Measurements from ENCODE around the gene ASGR2. TPM values are rescaled to one million over a fixed set of nuclear protein-coding genes. Genes with fewer than 3 reads are reported as not detected.

Gene ASGR2
- polyA plus RNA-seq, 3 donors: 53.3 to 148 (median 78.3) TPM

DNA sequence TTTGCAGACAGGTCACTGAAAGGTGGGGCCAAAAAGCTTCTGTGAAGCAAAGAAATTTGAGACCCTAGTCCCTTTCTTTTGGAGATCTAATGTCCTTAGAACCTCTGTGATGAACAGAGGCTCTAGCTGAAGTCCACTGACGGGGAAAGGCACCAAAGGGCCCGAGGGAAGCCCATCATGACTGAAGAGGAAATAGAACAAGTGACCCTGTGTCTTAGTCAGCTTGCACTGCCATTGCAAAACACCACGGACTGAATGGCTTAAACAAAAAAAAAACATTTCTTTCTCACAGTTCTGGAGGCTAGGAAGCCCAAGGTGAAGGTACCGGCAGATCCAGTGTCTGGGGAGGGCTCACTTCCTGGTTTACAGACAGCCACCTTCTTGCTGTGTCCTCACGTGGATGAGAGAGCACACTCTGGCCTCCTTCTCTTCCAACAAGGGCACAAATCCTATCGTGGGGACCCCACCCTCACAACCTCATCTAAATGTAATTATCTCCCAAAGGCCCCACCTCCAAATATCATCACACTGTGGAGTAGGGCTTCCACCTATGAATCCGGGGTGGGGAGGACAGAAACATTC lies 24.3 kb upstream of the ASGR2 start:
- intact Hi-C loops (cut with micrococcal nuclease): loop anchor here in 1 of 2 donors (5.0 kb wide), 1 partner anchor 33 kb away; no protein-coding TSS in a partner anchor
- WGBS (ENCODE audit: insufficient coverage): 6% methylated on average over 4 of the region's 7 CpGs

DNA sequence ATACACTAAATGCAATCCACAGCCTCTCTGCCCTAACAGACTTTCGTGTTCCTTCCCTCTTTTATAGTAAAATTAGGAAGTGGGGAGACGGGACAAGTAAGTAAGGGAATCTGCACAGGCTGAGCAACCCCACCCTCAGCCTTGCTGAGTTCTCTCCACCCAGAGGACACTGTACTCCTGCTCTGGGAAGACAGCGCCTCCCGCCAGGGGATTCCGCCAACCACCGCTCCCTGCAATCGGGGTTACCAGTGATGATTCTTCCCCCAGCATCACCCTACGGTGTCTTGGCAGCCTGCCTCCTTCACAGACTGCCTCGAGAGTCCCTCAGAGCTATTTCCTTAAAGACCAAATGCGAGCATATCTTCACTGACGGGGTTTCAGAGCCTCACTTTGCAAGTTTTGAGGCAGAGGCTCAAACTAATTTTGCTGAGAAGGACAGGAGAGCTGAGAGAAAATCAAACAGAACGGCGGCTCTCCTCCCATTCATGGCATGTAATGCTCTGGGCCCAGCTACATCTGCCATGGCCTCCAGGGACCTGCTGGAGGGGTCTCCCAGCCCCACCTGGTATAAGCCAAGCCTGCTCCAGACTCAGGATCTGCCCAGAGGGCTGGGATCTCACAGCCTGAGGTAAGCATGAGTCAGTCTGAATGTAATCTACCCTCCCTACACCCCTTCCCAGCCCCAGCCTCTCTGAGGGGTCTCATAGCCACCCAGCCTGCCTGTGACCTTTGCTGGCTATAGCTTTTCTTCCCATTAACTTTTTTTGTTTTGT lies 22.7 kb upstream of the ASGR2 start:
- DNase-seq: peak in 2 of 3 donors; percentile 63 to 67
- peaks cover 75 to 87% of the 10 kb centered on the region in 2 donors for H3K4me1 ChIP-seq (ENCODE audit: control insufficient read depth in 1 of 2, insufficient read depth in 2 of 2, low read length in 2 of 2)
- peak overlapping the region; percentile 96 to 100 (median 97) for H3K27ac Mint-ChIP-seq
- peaks cover 34% of the 10 kb centered on the region for H4K20me1 ChIP-seq (ENCODE audit: insufficient read depth, low read length)
- H3K27ac ChIP-seq (ENCODE audit: low read depth in 1 of 2, low read length in 2 of 2): peak overlapping the region; percentile 89 to 100
- peaks cover 23 to 24% of the 10 kb centered on the region in 2 donors for H3K36me3 ChIP-seq (replicated peaks in 1 of 2; ENCODE audit: control insufficient read depth in 1 of 2, insufficient read depth in 2 of 2, low read length in 2 of 2)
- H3K4me2 ChIP-seq (replicated peaks; ENCODE audit: extremely low read depth, low read length, poor library complexity, severe bottlenecking): peak overlapping the region; percentile 81
- H3K4me3 Mint-ChIP-seq: peak overlapping the region; percentile 82 to 94
- no peaks in the 10 kb centered on the region for H3K27me3 ChIP-seq (ENCODE audit: control insufficient read depth in 2 of 2, insufficient read depth in 2 of 2, low read length in 2 of 2)
- H2AFZ ChIP-seq (ENCODE audit: insufficient read depth, low read depth, low read length, poor library complexity, severe bottlenecking): peak overlapping the region; percentile 60
- no peaks in the 10 kb centered on the region for H3K9me3 ChIP-seq (replicated peaks in 1 of 2; ENCODE audit: control insufficient read depth in 1 of 2, insufficient read depth in 1 of 2, low read length in 2 of 2)
- TF ChIP-seq, protein P1, sequence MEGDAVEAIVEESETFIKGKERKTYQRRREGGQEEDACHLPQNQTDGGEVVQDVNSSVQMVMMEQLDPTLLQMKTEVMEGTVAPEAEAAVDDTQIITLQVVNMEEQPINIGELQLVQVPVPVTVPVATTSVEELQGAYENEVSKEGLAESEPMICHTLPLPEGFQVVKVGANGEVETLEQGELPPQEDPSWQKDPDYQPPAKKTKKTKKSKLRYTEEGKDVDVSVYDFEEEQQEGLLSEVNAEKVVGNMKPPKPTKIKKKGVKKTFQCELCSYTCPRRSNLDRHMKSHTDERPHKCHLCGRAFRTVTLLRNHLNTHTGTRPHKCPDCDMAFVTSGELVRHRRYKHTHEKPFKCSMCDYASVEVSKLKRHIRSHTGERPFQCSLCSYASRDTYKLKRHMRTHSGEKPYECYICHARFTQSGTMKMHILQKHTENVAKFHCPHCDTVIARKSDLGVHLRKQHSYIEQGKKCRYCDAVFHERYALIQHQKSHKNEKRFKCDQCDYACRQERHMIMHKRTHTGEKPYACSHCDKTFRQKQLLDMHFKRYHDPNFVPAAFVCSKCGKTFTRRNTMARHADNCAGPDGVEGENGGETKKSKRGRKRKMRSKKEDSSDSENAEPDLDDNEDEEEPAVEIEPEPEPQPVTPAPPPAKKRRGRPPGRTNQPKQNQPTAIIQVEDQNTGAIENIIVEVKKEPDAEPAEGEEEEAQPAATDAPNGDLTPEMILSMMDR (IDR thresholded peaks at IDR 0.05): no peak
- H3K4me3 ChIP-seq (replicated peaks in 1 of 3; ENCODE audit: low read depth in 2 of 3, low read length in 3 of 3): peak overlapping the region; percentile 73 to 82 (median 75)
- H3K4me1 Mint-ChIP-seq: peaks cover 80% of the 10 kb centered on the region
- peaks cover 55% of the 10 kb centered on the region for H3K79me2 ChIP-seq (ENCODE audit: insufficient read depth, low read length)
- WGBS (ENCODE audit: insufficient coverage): 16% methylated on average over 11 of the region's 13 CpGs
- peak overlapping the region; percentile 72 for H3K9ac ChIP-seq (ENCODE audit: insufficient read depth, low read length, poor library complexity, severe bottlenecking)
- H3K36me3 Mint-ChIP-seq: peaks cover 28 to 31% of the 10 kb centered on the region in 2 donors
- H3K27me3 Mint-ChIP-seq (ENCODE audit: low read depth in 3 of 3): peaks cover 0 to 3% (median 1%) of the 10 kb centered on the region in 3 donors
- intact Hi-C loops (cut with micrococcal nuclease): loop anchor here (2.0 to 5.0 kb wide), 2 partner anchors 35 to 37 kb away; no protein-coding TSS in a partner anchor
- peaks cover 0 to 3% (median 0%) of the 10 kb centered on the region in 7 donors for H3K9me3 Mint-ChIP-seq

More for the DNA sequence above, 24.3 kb upstream of the ASGR2 start:
- H2AFZ ChIP-seq (ENCODE audit: insufficient read depth, low read depth, low read length, poor library complexity, severe bottlenecking): peak overlapping the region; percentile 44
- H3K27ac ChIP-seq (ENCODE audit: low read depth in 1 of 2, low read length in 2 of 2): peak overlapping the region; percentile 89 to 100
- peaks cover 47% of the 10 kb centered on the region for H4K20me1 ChIP-seq (ENCODE audit: insufficient read depth, low read length)
- Mint-ChIP-seq H3K4me1 (peaks cover 69% of the 10 kb centered on the region), H3K27me3 (ENCODE audit: low read depth in 3 of 3) (peaks cover 0 to 1% (median 0%) of the 10 kb centered on the region in 3 donors), H3K9me3 (peaks cover 0 to 3% (median 0%) of the 10 kb centered on the region in 7 donors), H3K4me3 (peak overlapping the region; percentile 73 to 94), H3K27ac (peak overlapping the region; percentile 94 to 100 (median 97)), H3K36me3 (peaks cover 33 to 44% of the 10 kb centered on the region in 2 donors)
- H3K4me1 ChIP-seq (ENCODE audit: control insufficient read depth in 1 of 2, insufficient read depth in 2 of 2, low read length in 2 of 2): peaks cover 61 to 73% of the 10 kb centered on the region in 2 donors
- H3K36me3 ChIP-seq (replicated peaks in 1 of 2; ENCODE audit: control insufficient read depth in 1 of 2, insufficient read depth in 2 of 2, low read length in 2 of 2): peaks cover 25 to 36% of the 10 kb centered on the region in 2 donors
- no peaks in the 10 kb centered on the region for H3K27me3 ChIP-seq (ENCODE audit: control insufficient read depth in 2 of 2, insufficient read depth in 2 of 2, low read length in 2 of 2)
- H3K4me2 ChIP-seq (replicated peaks; ENCODE audit: extremely low read depth, low read length, poor library complexity, severe bottlenecking): peak overlapping the region; percentile 81
- peaks cover 67% of the 10 kb centered on the region for H3K79me2 ChIP-seq (ENCODE audit: insufficient read depth, low read length)
- H3K9ac ChIP-seq (ENCODE audit: insufficient read depth, low read length, poor library complexity, severe bottlenecking): peak overlapping the region; percentile 72
- H3K9me3 ChIP-seq (replicated peaks in 1 of 2; ENCODE audit: control insufficient read depth in 1 of 2, insufficient read depth in 1 of 2, low read length in 2 of 2): no peaks in the 10 kb centered on the region
- TF ChIP-seq, protein P1 (IDR thresholded peaks at IDR 0.05): no peak
- H3K4me3 ChIP-seq (replicated peaks in 1 of 3; ENCODE audit: low read depth in 2 of 3, low read length in 3 of 3): peak overlapping the region; percentile 73 to 82 (median 75)
- peak; percentile 74 to 87 (median 85) for DNase-seq

Data from CD14-positive monocyte (primary cell).